Measurements from ENCODE around the gene ANKMY1. TPM values are rescaled to one million over a fixed set of nuclear protein-coding genes. Genes with fewer than 3 reads are reported as not detected.

The ANKMY1 gene
- total and polyA plus RNA-seq, 2 donors (not counting 1 experiment from before 2014, with no cell fraction given) = 51.7 to 72.1 TPM

DNA sequence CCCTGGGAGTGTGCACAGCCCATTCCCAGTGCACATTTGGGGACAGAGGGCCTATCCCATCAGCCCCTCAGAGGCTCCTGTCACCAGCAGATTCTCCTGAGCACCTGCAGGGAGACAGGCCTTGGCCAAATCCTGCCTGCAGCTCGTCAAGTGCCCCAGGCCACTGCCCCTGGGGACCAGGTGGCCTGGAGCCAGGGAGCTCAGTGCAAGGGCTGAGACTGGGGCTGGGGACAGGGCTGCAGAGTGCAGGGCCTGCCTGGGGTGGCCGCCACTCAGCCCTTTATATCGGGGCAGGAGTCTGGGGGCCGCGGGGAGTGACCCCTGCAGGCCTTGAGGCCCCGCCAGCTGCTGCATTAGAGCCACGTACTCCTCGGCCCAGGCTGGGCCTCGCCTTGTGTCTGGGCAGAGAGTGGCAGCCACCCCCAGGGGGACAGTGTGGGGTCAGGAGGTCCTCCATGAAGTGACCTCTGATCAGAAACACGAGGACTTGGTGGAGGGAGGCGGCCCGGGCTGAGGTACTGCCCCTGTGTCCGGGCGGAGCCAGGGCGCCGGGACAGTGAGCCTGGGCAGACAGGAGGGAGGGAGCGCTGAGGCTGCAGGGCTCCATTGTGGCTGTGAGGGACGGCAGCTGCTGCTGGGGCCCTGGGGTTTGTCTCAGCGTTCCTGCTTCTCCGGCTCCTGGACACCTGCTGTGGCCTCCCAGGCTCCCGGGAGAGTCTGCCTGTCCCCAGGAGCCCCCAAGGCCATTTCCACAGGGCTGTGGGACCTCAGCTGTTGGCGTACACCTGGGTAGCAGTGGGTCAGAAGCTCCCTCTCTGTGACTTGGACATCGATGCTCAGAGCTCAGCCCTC is 98.2 kb downstream of the ANKMY1 start:
- H3K27ac ChIP-seq (ENCODE audit: low read length in 2 of 2) = no peak overlapping the region
- ChIA-PET POLR2A (no interaction called here), CTCF (no interaction called here)
- intact Hi-C loops (cut with micrococcal nuclease) = no loop called here
- TF ChIP-seq EZH2 (IDR thresholded peaks at IDR 0.05; ENCODE audit: borderline replicate concordance, insufficient read depth, low read depth, low read length, poor library complexity, severe bottlenecking) = no peak
- TF ChIP-seq, protein P1, sequence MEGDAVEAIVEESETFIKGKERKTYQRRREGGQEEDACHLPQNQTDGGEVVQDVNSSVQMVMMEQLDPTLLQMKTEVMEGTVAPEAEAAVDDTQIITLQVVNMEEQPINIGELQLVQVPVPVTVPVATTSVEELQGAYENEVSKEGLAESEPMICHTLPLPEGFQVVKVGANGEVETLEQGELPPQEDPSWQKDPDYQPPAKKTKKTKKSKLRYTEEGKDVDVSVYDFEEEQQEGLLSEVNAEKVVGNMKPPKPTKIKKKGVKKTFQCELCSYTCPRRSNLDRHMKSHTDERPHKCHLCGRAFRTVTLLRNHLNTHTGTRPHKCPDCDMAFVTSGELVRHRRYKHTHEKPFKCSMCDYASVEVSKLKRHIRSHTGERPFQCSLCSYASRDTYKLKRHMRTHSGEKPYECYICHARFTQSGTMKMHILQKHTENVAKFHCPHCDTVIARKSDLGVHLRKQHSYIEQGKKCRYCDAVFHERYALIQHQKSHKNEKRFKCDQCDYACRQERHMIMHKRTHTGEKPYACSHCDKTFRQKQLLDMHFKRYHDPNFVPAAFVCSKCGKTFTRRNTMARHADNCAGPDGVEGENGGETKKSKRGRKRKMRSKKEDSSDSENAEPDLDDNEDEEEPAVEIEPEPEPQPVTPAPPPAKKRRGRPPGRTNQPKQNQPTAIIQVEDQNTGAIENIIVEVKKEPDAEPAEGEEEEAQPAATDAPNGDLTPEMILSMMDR (IDR thresholded peaks at IDR 0.05) = no peak
- Mint-ChIP-seq H3K9me3 (ENCODE audit: insufficient read depth) (no peaks in the 10 kb centered on the region), H3K27ac (no peak overlapping the region), H3K27me3 (peaks cover 5% of the 10 kb centered on the region), H3K4me3 (no peak overlapping the region), H3K4me1 (peaks cover 4% of the 10 kb centered on the region)
- peaks cover 10% of the 10 kb centered on the region in 2 donors for H3K4me1 ChIP-seq (ENCODE audit: control insufficient read depth in 2 of 2, insufficient read depth in 2 of 2, low read length in 2 of 2)
- peaks cover 0 to 30% (median 13%) of the 10 kb centered on the region in 4 experiments for H3K27me3 ChIP-seq (replicated peaks in 1 of 4; ENCODE audit: control extremely low read depth in 1 of 4, control insufficient read depth in 3 of 4, insufficient read depth in 4 of 4, low read length in 3 of 4)
- H3K36me3 ChIP-seq (replicated peaks in 1 of 2; ENCODE audit: control extremely low read depth in 1 of 2, control insufficient read depth in 1 of 2, extremely low read depth in 1 of 2, insufficient read depth in 2 of 2, low read length in 1 of 2) = no peaks in the 10 kb centered on the region
- no peak overlapping the region for H3K4me2 ChIP-seq (replicated peaks; ENCODE audit: low read depth, low read length, poor library complexity, severe bottlenecking)
- WGBS (ENCODE audit: insufficient coverage) = 85% methylated on average over 23 of the region's 23 CpGs
- ATAC-seq (ENCODE audit: low read depth) = no peak
- H3K9ac ChIP-seq (ENCODE audit: low read length) = no peak overlapping the region
- no peak overlapping the region for H3K4me3 ChIP-seq (ENCODE audit: control extremely low read depth in 1 of 5, extremely low read depth in 1 of 5, insufficient read depth in 1 of 5, low read depth in 2 of 5, low read length in 4 of 5)
- H3K79me2 ChIP-seq (ENCODE audit: control insufficient read depth, insufficient read depth, low read length) = no peaks in the 10 kb centered on the region
- DNase-seq = no peak
- no peaks in the 10 kb centered on the region for H4K20me1 ChIP-seq (ENCODE audit: control insufficient read depth, insufficient read depth, low read length, poor library complexity, severe bottlenecking)
- H2AFZ ChIP-seq (ENCODE audit: insufficient read depth, low read depth, low read length, poor library complexity, severe bottlenecking) = no peak overlapping the region
- H3K9me3 ChIP-seq (ENCODE audit: control extremely low read depth in 1 of 3, control insufficient read depth in 2 of 3, insufficient read depth in 1 of 3, low read length in 2 of 3) = peaks cover 0 to 4% (median 0%) of the 10 kb centered on the region in 3 donors

DNA sequence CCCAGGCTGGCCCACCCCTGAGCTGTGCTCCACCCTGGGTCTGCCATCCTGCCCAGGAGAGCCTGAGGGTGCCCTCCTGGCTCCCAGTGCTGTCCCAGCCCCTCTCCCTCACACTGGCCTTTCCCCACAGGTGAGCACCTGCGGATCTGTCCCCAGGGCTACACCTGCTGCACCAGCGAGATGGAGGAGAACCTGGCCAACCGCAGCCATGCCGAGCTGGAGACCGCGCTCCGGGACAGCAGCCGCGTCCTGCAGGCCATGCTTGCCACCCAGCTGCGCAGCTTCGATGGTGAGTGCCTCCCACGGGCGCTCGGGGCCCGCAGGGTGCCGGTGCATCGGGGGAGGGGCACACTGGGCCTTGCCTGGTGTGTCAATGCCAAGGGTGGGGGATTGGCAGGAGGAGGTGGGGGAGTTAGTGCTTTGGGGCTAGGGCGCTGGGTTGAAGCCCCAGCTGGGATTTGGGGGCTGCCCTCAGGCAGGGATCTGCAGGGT is 98.8 kb downstream of the ANKMY1 start:
- Mint-ChIP-seq H3K4me3 (no peak overlapping the region), H3K27me3 (peaks cover 12% of the 10 kb centered on the region), H3K27ac (no peak overlapping the region), H3K9me3 (ENCODE audit: insufficient read depth) (no peaks in the 10 kb centered on the region), H3K4me1 (peaks cover 10% of the 10 kb centered on the region)
- intact Hi-C loops (cut with micrococcal nuclease) = no loop called here
- ChIA-PET CTCF (no interaction called here), POLR2A (no interaction called here)
- Histone ChIP-seq H3K9me3 (ENCODE audit: control extremely low read depth in 1 of 3, control insufficient read depth in 2 of 3, insufficient read depth in 1 of 3, low read length in 2 of 3) (peaks cover 0 to 6% (median 0%) of the 10 kb centered on the region in 3 donors), H3K4me3 (ENCODE audit: control extremely low read depth in 1 of 5, extremely low read depth in 1 of 5, insufficient read depth in 1 of 5, low read depth in 2 of 5, low read length in 4 of 5) (no peak overlapping the region), H3K27me3 (replicated peaks in 1 of 4; ENCODE audit: control extremely low read depth in 1 of 4, control insufficient read depth in 3 of 4, insufficient read depth in 4 of 4, low read length in 3 of 4) (peaks cover 0 to 37% (median 16%) of the 10 kb centered on the region in 4 experiments), H4K20me1 (ENCODE audit: control insufficient read depth, insufficient read depth, low read length, poor library complexity, severe bottlenecking) (no peaks in the 10 kb centered on the region), H3K4me2 (replicated peaks; ENCODE audit: low read depth, low read length, poor library complexity, severe bottlenecking) (no peak overlapping the region), H3K36me3 (replicated peaks in 1 of 2; ENCODE audit: control extremely low read depth in 1 of 2, control insufficient read depth in 1 of 2, extremely low read depth in 1 of 2, insufficient read depth in 2 of 2, low read length in 1 of 2) (no peaks in the 10 kb centered on the region), H3K4me1 (ENCODE audit: control insufficient read depth in 2 of 2, insufficient read depth in 2 of 2, low read length in 2 of 2) (peaks cover 16% of the 10 kb centered on the region in 2 donors), H3K27ac (ENCODE audit: low read length in 2 of 2) (no peak overlapping the region), H3K79me2 (ENCODE audit: control insufficient read depth, insufficient read depth, low read length) (no peaks in the 10 kb centered on the region), H3K9ac (ENCODE audit: low read length) (no peak overlapping the region), H2AFZ (ENCODE audit: insufficient read depth, low read depth, low read length, poor library complexity, severe bottlenecking) (no peak overlapping the region)
- ATAC-seq (ENCODE audit: low read depth) (no peak), DNase-seq (no peak)
- TF ChIP-seq, protein P1 (IDR thresholded peaks at IDR 0.05) = no peak
- no peak for TF ChIP-seq EZH2 (IDR thresholded peaks at IDR 0.05; ENCODE audit: borderline replicate concordance, insufficient read depth, low read depth, low read length, poor library complexity, severe bottlenecking)
- WGBS (ENCODE audit: insufficient coverage) = 95% methylated on average over 18 of the region's 18 CpGs
